HEK293 (cell line): ENCODE measurements around the gene SUSD3.

ENCODE experiments used
- CTCF ChIA-PET: fragments of 350-600 bp; formaldehyde crosslinking; extraction: SDS; loops from one replicate; lab custom pipeline; 2021; ENCODE audit warnings: antibody characterized with exemption; lab: Yijun Ruan, JAX
- POLR2A ChIA-PET: fragments of 300-600 bp; formaldehyde crosslinking; extraction: SDS; loops from one replicate; lab custom pipeline; 2020; ENCODE audit warnings: antibody characterized with exemption, inconsistent platforms; lab: Yijun Ruan, JAX
- H3K27ac ChIP-seq: fragments of 200-500 bp; sonication (Bioruptor generic); 2 replicates; pipeline ENCODE4 v1.5.1; 2014; ENCODE audit warnings: low read depth, low read length, control low read depth, inconsistent platforms; ENCODE audit errors: extremely low read depth
- H3K36me3 ChIP-seq, 2 experiments: fragments of 200-500 bp in 1 of 2; sonication (Bioruptor generic) in 1 of 2; 1 replicate in 1 of 2; 2 replicates in 1 of 2; pipeline ENCODE4 v1.5.1; 2014 to 2017; ENCODE audit warnings: inconsistent platforms in 2 of 2, low read length in 2 of 2; ENCODE audit not compliant: control insufficient read depth in 2 of 2, insufficient read depth in 1 of 2
- H3K4me1 ChIP-seq: fragments of 200-500 bp; sonication (Bioruptor generic); 2 replicates; pipeline ENCODE4 v1.5.1; 2014; ENCODE audit warnings: mild to moderate bottlenecking, low read length, inconsistent platforms; ENCODE audit not compliant: control insufficient read depth, insufficient read depth
- H3K4me3 ChIP-seq: 2 replicates; pipeline ENCODE4 v1.5.1; 2011; ENCODE audit warnings: low read depth, mild to moderate bottlenecking, control low read depth, low read length, moderate library complexity
- H3K9me3 ChIP-seq: fragments of 200-500 bp; sonication (Bioruptor generic); 2 replicates; pipeline ENCODE4 v1.5.1; 2014; ENCODE audit warnings: low read depth, low read length, inconsistent platforms; ENCODE audit not compliant: control insufficient read depth, insufficient read depth
- BCL11A ChIP-seq: fragments of 450-650 bp; formaldehyde crosslinking; IDR thresholded peaks from 2 replicates; pipeline ENCODE4 v1.5.1; 2016; ENCODE audit warnings: low read depth, missing biosample characterization, missing genetic modification characterization
- GLI2 ChIP-seq: fragments of 450-650 bp; formaldehyde crosslinking; IDR thresholded peaks from 2 replicates; pipeline ENCODE4; 2017; ENCODE audit warnings: missing biosample characterization, missing genetic modification characterization, low read depth, borderline replicate concordance
- GLI4 ChIP-seq: fragments of 450-650 bp; formaldehyde crosslinking; IDR thresholded peaks from 2 replicates; pipeline ENCODE4 v1.5.1; 2016; ENCODE audit warnings: missing biosample characterization, missing genetic modification characterization
- MZF1 ChIP-seq: fragments of 450-650 bp; formaldehyde crosslinking; IDR thresholded peaks from 2 replicates; pipeline ENCODE4 v1.5.1; 2017; ENCODE audit warnings: missing biosample characterization, missing genetic modification characterization, borderline replicate concordance
- ZBTB1 ChIP-seq: fragments of 450-650 bp; formaldehyde crosslinking; IDR thresholded peaks from 2 replicates; pipeline ENCODE4 v1.5.1; 2016; ENCODE audit warnings: missing biosample characterization, missing genetic modification characterization
- ZBTB20 ChIP-seq: fragments of 450-650 bp; formaldehyde crosslinking; IDR thresholded peaks from 2 replicates; pipeline ENCODE4 v1.5.1; 2016; ENCODE audit warnings: missing biosample characterization, missing genetic modification characterization
- ZBTB7A ChIP-seq: fragments of 450-650 bp; formaldehyde crosslinking; IDR thresholded peaks from 2 replicates; pipeline ENCODE4 v1.5.1; 2016; ENCODE audit warnings: low read depth, missing biosample characterization, missing genetic modification characterization
- ZEB2 ChIP-seq: fragments of 450-650 bp; formaldehyde crosslinking; IDR thresholded peaks from 2 replicates; pipeline ENCODE4 v1.5.1; 2016; ENCODE audit warnings: missing biosample characterization, missing genetic modification characterization
- ZFHX2 ChIP-seq: fragments of 450-650 bp; formaldehyde crosslinking; conservative IDR thresholded peaks from 2 replicates; pipeline ENCODE4 v1.5.1; 2016; ENCODE audit warnings: missing biosample characterization, missing genetic modification characterization
- ZNF114 ChIP-seq: fragments of 450-650 bp; formaldehyde crosslinking; IDR thresholded peaks from 2 replicates; pipeline ENCODE4 v1.5.0; 2017; ENCODE audit warnings: missing biosample characterization, missing genetic modification characterization
- ZNF133 ChIP-seq: fragments of 450-650 bp; formaldehyde crosslinking; IDR thresholded peaks from 2 replicates; pipeline ENCODE4 v1.5.1; 2016; ENCODE audit warnings: missing biosample characterization, missing genetic modification characterization
- ZNF157 ChIP-seq: fragments of 450-650 bp; formaldehyde crosslinking; IDR thresholded peaks from 2 replicates; pipeline ENCODE4 v1.5.1; 2016; ENCODE audit warnings: missing biosample characterization, missing genetic modification characterization
- ZNF174 ChIP-seq: fragments of 450-650 bp; formaldehyde crosslinking; IDR thresholded peaks from 2 replicates; pipeline ENCODE4 v1.5.0; 2017; ENCODE audit warnings: missing biosample characterization, mild to moderate bottlenecking, missing genetic modification characterization
- ZNF239 ChIP-seq: fragments of 450-650 bp; formaldehyde crosslinking; IDR thresholded peaks from 2 replicates; pipeline ENCODE4 v1.5.1; 2016; ENCODE audit warnings: missing biosample characterization, missing genetic modification characterization
- ZNF37A ChIP-seq: fragments of 450-650 bp; IDR thresholded peaks from 2 replicates; pipeline ENCODE4 v1.5.1; 2018; ENCODE audit warnings: missing biosample characterization, missing genetic modification characterization
- ZNF391 ChIP-seq: fragments of 450-650 bp; formaldehyde crosslinking; IDR thresholded peaks from 2 replicates; pipeline ENCODE4 v1.5.1; 2016; ENCODE audit warnings: low read depth, missing biosample characterization, missing genetic modification characterization, borderline replicate concordance
- ZNF610 ChIP-seq: fragments of 450-650 bp; formaldehyde crosslinking; IDR thresholded peaks from 2 replicates; pipeline ENCODE4 v1.5.1; 2016; ENCODE audit warnings: missing biosample characterization, missing genetic modification characterization, borderline replicate concordance
- ZSCAN16 ChIP-seq: fragments of 450-650 bp; formaldehyde crosslinking; IDR thresholded peaks from 2 replicates; pipeline ENCODE4 v1.5.1; 2016; ENCODE audit warnings: missing biosample characterization, missing genetic modification characterization
- TF ChIP-seq, protein P1 (sequence below): fragments of 450-650 bp; formaldehyde crosslinking; IDR thresholded peaks from 2 replicates; pipeline ENCODE4 v1.5.1; 2016; ENCODE audit warnings: missing biosample characterization, missing genetic modification characterization, borderline replicate concordance
- TF ChIP-seq, protein P2 (sequence below): fragments of 450-650 bp; formaldehyde crosslinking; IDR thresholded peaks from 2 replicates; pipeline ENCODE4 v1.5.1; 2016; ENCODE audit warnings: missing biosample characterization, missing genetic modification characterization
- TF ChIP-seq, protein P3 (sequence below): fragments of 450-650 bp; formaldehyde crosslinking; IDR thresholded peaks from 2 replicates; pipeline ENCODE4 v1.5.1; 2016; ENCODE audit warnings: missing biosample characterization, missing genetic modification characterization
- TF ChIP-seq, protein P4 (sequence below): fragments of 450-650 bp; formaldehyde crosslinking; conservative IDR thresholded peaks from 2 replicates; pipeline ENCODE4 v1.5.1; 2016; ENCODE audit warnings: low read depth, missing biosample characterization, missing genetic modification characterization
- TF ChIP-seq, protein P5 (sequence below): fragments of 450-650 bp; formaldehyde crosslinking; IDR thresholded peaks from 2 replicates; pipeline ENCODE4 v1.5.1; 2017; ENCODE audit warnings: missing biosample characterization, missing genetic modification characterization

The SUSD3 gene

DNA sequence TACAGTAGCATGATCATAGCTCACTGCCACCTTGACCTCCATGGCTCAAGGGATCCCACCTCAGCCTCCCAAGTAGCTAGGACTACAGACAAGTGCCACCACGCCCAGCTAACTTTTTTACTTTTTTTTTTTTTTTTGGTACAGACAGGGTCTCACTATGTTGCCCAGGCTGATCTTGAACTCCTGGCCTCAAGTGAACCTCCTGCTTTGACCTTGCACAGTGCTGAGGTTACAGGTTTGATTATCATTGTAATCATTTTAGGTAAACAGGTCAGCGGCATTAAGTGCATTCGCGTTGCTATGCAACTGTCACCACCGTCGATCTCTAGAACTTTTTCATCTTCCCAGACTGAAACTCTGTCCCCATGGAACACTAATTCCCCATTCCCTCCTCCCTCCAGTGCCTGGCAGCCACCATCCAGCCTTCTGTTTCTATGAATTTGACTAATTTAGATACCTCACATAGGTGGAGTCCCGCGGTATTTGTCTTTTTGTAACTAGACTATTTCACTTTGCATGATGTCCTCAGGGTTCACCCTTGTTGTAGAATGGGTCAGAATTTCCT lies 31.7 kb downstream of the SUSD3 start:
- POLR2A ChIA-PET = interaction anchor here (0.7 kb wide), 1 partner anchor 25 kb away, joined by 3 read pairs; no protein-coding TSS in a partner anchor
- H3K4me1 ChIP-seq = no peaks in the 10 kb centered on the region
- H3K9me3 ChIP-seq = no peaks in the 10 kb centered on the region
- H3K4me3 ChIP-seq = no peak overlapping the region
- TF ChIP-seq ZNF133 (tag by site-specific recombination) = no peak
- no peak for TF ChIP-seq ZFHX2
- TF ChIP-seq ZBTB7A (tag by site-specific recombination) = no peak
- no peak for TF ChIP-seq ZEB2
- TF ChIP-seq, protein P1, sequence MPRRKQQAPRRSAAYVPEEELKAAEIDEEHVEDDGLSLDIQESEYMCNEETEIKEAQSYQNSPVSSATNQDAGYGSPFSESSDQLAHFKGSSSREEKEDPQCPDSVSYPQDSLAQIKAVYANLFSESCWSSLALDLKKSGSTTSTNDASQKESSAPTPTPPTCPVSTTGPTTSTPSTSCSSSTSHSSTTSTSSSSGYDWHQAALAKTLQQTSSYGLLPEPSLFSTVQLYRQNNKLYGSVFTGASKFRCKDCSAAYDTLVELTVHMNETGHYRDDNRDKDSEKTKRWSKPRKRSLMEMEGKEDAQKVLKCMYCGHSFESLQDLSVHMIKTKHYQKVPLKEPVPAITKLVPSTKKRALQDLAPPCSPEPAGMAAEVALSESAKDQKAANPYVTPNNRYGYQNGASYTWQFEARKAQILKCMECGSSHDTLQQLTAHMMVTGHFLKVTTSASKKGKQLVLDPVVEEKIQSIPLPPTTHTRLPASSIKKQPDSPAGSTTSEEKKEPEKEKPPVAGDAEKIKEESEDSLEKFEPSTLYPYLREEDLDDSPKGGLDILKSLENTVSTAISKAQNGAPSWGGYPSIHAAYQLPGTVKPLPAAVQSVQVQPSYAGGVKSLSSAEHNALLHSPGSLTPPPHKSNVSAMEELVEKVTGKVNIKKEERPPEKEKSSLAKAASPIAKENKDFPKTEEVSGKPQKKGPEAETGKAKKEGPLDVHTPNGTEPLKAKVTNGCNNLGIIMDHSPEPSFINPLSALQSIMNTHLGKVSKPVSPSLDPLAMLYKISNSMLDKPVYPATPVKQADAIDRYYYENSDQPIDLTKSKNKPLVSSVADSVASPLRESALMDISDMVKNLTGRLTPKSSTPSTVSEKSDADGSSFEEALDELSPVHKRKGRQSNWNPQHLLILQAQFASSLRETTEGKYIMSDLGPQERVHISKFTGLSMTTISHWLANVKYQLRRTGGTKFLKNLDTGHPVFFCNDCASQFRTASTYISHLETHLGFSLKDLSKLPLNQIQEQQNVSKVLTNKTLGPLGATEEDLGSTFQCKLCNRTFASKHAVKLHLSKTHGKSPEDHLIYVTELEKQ (tag by site-specific recombination) = no peak
- TF ChIP-seq ZNF610 (tag by site-specific recombination) = no peak
- TF ChIP-seq ZSCAN16 (tag by site-specific recombination) = no peak
- TF ChIP-seq, protein P2, sequence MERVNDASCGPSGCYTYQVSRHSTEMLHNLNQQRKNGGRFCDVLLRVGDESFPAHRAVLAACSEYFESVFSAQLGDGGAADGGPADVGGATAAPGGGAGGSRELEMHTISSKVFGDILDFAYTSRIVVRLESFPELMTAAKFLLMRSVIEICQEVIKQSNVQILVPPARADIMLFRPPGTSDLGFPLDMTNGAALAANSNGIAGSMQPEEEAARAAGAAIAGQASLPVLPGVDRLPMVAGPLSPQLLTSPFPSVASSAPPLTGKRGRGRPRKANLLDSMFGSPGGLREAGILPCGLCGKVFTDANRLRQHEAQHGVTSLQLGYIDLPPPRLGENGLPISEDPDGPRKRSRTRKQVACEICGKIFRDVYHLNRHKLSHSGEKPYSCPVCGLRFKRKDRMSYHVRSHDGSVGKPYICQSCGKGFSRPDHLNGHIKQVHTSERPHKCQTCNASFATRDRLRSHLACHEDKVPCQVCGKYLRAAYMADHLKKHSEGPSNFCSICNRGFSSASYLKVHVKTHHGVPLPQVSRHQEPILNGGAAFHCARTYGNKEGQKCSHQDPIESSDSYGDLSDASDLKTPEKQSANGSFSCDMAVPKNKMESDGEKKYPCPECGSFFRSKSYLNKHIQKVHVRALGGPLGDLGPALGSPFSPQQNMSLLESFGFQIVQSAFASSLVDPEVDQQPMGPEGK = no peak
- TF ChIP-seq, protein P3, sequence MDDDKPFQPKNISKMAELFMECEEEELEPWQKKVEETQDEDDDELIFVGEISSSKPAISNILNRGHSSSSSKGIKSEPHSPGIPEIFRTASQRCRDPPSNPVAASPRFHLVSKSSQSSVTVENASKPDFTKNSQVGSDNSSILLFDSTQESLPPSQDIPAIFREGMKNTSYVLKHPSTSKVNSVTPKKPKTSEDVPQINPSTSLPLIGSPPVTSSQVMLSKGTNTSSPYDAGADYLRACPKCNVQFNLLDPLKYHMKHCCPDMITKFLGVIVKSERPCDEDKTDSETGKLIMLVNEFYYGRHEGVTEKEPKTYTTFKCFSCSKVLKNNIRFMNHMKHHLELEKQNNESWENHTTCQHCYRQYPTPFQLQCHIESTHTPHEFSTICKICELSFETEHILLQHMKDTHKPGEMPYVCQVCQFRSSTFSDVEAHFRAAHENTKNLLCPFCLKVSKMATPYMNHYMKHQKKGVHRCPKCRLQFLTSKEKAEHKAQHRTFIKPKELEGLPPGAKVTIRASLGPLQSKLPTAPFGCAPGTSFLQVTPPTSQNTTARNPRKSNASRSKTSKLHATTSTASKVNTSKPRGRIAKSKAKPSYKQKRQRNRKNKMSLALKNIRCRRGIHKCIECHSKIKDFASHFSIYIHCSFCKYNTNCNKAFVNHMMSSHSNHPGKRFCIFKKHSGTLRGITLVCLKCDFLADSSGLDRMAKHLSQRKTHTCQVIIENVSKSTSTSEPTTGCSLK (tag by site-specific recombination) = no peak
- TF ChIP-seq ZNF174 (tag by site-specific recombination) = no peak
- no peak for TF ChIP-seq ZNF391 (tag by site-specific recombination)
- no peak for TF ChIP-seq ZNF157
- no peaks in the 10 kb centered on the region for H3K36me3 ChIP-seq
- H3K27ac ChIP-seq = no peak overlapping the region
- CTCF ChIA-PET = interaction anchor here (1.0 kb wide), 1 partner anchor 9 kb away, joined by 3 read pairs; no protein-coding TSS in a partner anchor

DNA sequence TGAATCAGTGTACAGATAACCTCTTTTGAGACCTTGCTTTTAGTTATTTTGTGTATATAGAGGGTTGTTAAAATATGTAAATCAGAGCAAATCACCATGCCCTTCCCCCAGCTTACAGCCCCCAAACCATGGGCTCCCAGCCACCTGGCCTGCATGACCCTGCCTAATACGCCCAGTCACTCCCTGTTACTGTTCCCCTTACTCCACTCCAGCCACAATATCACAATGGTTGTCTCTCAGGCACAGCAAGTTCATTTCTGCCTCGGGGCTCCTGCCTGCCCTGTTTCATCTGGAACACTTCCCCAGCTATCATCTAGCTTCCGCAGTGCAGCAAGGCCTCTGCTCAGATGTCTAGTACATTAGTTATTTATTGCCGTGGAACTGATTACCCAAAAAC lies 32.6 kb downstream of the SUSD3 start:
- H3K27ac ChIP-seq = no peak overlapping the region
- CTCF ChIA-PET = interaction anchor here (1.1 kb wide), 1 partner anchor 18 kb away, joined by 4 read pairs; no protein-coding TSS in a partner anchor
- POLR2A ChIA-PET = interaction anchor here (0.7 kb wide), 1 partner anchor 26 kb away, joined by 3 read pairs; no protein-coding TSS in a partner anchor
- H3K9me3 ChIP-seq = no peaks in the 10 kb centered on the region
- no peaks in the 10 kb centered on the region for H3K4me1 ChIP-seq
- H3K4me3 ChIP-seq = no peak overlapping the region
- no peaks in the 10 kb centered on the region for H3K36me3 ChIP-seq
- TF ChIP-seq ZNF239 (tag by site-specific recombination) = no peak
- TF ChIP-seq ZBTB20 (tag by site-specific recombination) = no peak
- no peak for TF ChIP-seq GLI4
- TF ChIP-seq ZNF174 (tag by site-specific recombination) = no peak
- TF ChIP-seq MZF1 (tag by site-specific recombination) = no peak
- no peak for TF ChIP-seq GLI2 (tag by site-specific recombination)
- TF ChIP-seq ZNF114 (tag by site-specific recombination) = no peak
- TF ChIP-seq ZBTB1 = no peak
- TF ChIP-seq, protein P4, sequence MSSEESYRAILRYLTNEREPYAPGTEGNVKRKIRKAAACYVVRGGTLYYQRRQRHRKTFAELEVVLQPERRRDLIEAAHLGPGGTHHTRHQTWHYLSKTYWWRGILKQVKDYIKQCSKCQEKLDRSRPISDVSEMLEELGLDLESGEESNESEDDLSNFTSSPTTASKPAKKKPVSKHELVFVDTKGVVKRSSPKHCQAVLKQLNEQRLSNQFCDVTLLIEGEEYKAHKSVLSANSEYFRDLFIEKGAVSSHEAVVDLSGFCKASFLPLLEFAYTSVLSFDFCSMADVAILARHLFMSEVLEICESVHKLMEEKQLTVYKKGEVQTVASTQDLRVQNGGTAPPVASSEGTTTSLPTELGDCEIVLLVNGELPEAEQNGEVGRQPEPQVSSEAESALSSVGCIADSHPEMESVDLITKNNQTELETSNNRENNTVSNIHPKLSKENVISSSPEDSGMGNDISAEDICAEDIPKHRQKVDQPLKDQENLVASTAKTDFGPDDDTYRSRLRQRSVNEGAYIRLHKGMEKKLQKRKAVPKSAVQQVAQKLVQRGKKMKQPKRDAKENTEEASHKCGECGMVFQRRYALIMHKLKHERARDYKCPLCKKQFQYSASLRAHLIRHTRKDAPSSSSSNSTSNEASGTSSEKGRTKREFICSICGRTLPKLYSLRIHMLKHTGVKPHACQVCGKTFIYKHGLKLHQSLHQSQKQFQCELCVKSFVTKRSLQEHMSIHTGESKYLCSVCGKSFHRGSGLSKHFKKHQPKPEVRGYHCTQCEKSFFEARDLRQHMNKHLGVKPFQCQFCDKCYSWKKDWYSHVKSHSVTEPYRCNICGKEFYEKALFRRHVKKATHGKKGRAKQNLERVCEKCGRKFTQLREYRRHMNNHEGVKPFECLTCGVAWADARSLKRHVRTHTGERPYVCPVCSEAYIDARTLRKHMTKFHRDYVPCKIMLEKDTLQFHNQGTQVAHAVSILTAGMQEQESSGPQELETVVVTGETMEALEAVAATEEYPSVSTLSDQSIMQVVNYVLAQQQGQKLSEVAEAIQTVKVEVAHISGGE (tag by site-specific recombination) = no peak
- no peak for TF ChIP-seq BCL11A (tag by site-specific recombination)
- TF ChIP-seq ZNF37A (tag by site-specific recombination) = no peak
- TF ChIP-seq, protein P5, sequence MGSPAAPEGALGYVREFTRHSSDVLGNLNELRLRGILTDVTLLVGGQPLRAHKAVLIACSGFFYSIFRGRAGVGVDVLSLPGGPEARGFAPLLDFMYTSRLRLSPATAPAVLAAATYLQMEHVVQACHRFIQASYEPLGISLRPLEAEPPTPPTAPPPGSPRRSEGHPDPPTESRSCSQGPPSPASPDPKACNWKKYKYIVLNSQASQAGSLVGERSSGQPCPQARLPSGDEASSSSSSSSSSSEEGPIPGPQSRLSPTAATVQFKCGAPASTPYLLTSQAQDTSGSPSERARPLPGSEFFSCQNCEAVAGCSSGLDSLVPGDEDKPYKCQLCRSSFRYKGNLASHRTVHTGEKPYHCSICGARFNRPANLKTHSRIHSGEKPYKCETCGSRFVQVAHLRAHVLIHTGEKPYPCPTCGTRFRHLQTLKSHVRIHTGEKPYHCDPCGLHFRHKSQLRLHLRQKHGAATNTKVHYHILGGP = no peak
